H1 (cell line): ENCODE results near the gene INSM1. TPM values are rescaled to one million over a fixed set of nuclear protein-coding genes. Genes with fewer than 3 reads are reported as not detected.

Source experiments
- CTCF ChIA-PET: fragments of 300-600 bp; sonication (Branson Sonifier 250); formaldehyde crosslinking; loops from one replicate; lab custom pipeline; 2021; ENCODE audit not compliant: partially characterized antibody; lab: Charles Lee
- POLR2A ChIA-PET: fragments of 300-600 bp; sonication (Branson Sonifier 250); formaldehyde crosslinking; loops from one replicate; lab custom pipeline; 2021; ENCODE audit warnings: inconsistent platforms; ENCODE audit not compliant: partially characterized antibody; lab: Charles Lee
- DNase-seq, 2 experiments: peaks; one replicate each; pipeline versions ENCODE4 v3.0.0 to v3.0.0-alpha.2; 2010 to 2022; ENCODE audit warnings: low spot score in 2 of 2, low read depth in 1 of 2, mixed read lengths in 1 of 2
- FAIRE-seq: peaks from 2 replicates; lab custom pipeline; 2011; peaks lifted over from hg19 to GRCh38; lab: Jason Lieb, UNC
- H2AFZ ChIP-seq: 2 replicates; pipeline ENCODE4 v1.8.1; 2012; ENCODE audit warnings: low read length, inconsistent platforms
- H2AK5ac ChIP-seq: 2 replicates; pipeline ENCODE4 v1.6.1; 2013; ENCODE audit warnings: low read depth, low read length
- H2BK120ac ChIP-seq: replicated peaks from 2 replicates; pipeline ENCODE3; 2013; ENCODE audit warnings: low read depth, low read length, inconsistent platforms
- H2BK12ac ChIP-seq: 2 replicates; pipeline ENCODE4 v1.6.1; 2013; ENCODE audit warnings: low read depth, low read length
- H2BK15ac ChIP-seq: 2 replicates; pipeline ENCODE4 v1.6.1; 2013; ENCODE audit warnings: low read length
- H2BK20ac ChIP-seq: 2 replicates; pipeline ENCODE4 v1.6.1; 2013; ENCODE audit warnings: low read length
- H2BK5ac ChIP-seq: 2 replicates; pipeline ENCODE4 v1.6.1; 2013; ENCODE audit warnings: low read depth, low read length
- H3K14ac ChIP-seq: 2 replicates; pipeline ENCODE4 v1.6.1; 2013; ENCODE audit warnings: inconsistent platforms; ENCODE audit not compliant: insufficient read length
- H3K18ac ChIP-seq: 2 replicates; pipeline ENCODE4 v1.6.1; 2013; ENCODE audit warnings: low read length; ENCODE audit errors: extremely low read depth
- H3K23ac ChIP-seq: 2 replicates; pipeline ENCODE4 v1.6.1; 2013; ENCODE audit warnings: inconsistent platforms; ENCODE audit not compliant: insufficient read length
- H3K23me2 ChIP-seq: 2 replicates; pipeline ENCODE4 v1.6.1; 2013; ENCODE audit warnings: low read depth, low read length
- H3K27ac ChIP-seq: 2 replicates; pipeline ENCODE4 v1.6.1; 2011; ENCODE audit warnings: low read depth, low read length, inconsistent platforms
- H3K27me3 ChIP-seq, 4 experiments: replicated peaks in 1 of 4; 1 replicate in 1 of 4; 2 replicates in 3 of 4; pipeline versions ENCODE4 v1.6.1 to v1.8.1; 2011 to 2013; ENCODE audit warnings: low read length in 3 of 4, mild to moderate bottlenecking in 3 of 4, inconsistent platforms in 2 of 4, mixed read lengths in 2 of 4, moderate library complexity in 1 of 4; ENCODE audit not compliant: control insufficient read depth in 3 of 4, insufficient read depth in 3 of 4; ENCODE audit errors: extremely low read depth in 1 of 4
- H3K36me3 ChIP-seq, 4 experiments: 2 replicates each; pipeline versions ENCODE4 v1.6.1 to v1.8.1; 2011 to 2013; ENCODE audit warnings: mild to moderate bottlenecking in 4 of 4, low read length in 3 of 4, moderate library complexity in 2 of 4, control low read depth in 1 of 4, inconsistent platforms in 1 of 4; ENCODE audit not compliant: insufficient read depth in 4 of 4, control insufficient read depth in 2 of 4
- H3K4ac ChIP-seq: replicated peaks from 2 replicates; pipeline ENCODE3; 2013; ENCODE audit warnings: low read length, low read depth, mixed read lengths, inconsistent platforms; ENCODE audit not compliant: insufficient read length
- H3K4me1 ChIP-seq, 4 experiments: replicated peaks in 1 of 4; 1 replicate in 1 of 4; 2 replicates in 3 of 4; pipeline versions ENCODE4 v1.6.1 to v1.8.1; 2011 to 2013; ENCODE audit warnings: low read length in 3 of 4, inconsistent platforms in 2 of 4, mixed read lengths in 1 of 4; ENCODE audit not compliant: insufficient read depth in 4 of 4, control insufficient read depth in 3 of 4
- H3K4me2 ChIP-seq, 2 experiments: 2 replicates each; pipeline versions ENCODE4 v1.6.1 to v1.8.1; 2011 to 2013; ENCODE audit warnings: low read depth in 2 of 2, low read length in 2 of 2, control low read depth in 1 of 2, inconsistent platforms in 1 of 2, mild to moderate bottlenecking in 1 of 2; ENCODE audit not compliant: insufficient read depth in 1 of 2
- H3K4me3 ChIP-seq, 4 experiments: fragments of 200-600, 300-600 bp in 1 of 4; sonication (generic), shearing (Covaris generic), sonication (Bioruptor Twin) in 1 of 4; 2 replicates each; pipeline versions ENCODE4 v1.5.1 to v1.8.1; 2011 to 2016; ENCODE audit warnings: low read length in 4 of 4, low read depth in 3 of 4, control low read depth in 2 of 4, inconsistent platforms in 2 of 4, mild to moderate bottlenecking in 2 of 4, mixed read lengths in 1 of 4, moderate library complexity in 1 of 4; ENCODE audit not compliant: insufficient read depth in 2 of 4; ENCODE audit errors: extremely low read depth in 1 of 4
- H3K56ac ChIP-seq: replicated peaks from 2 replicates; pipeline ENCODE3; 2013; ENCODE audit warnings: low read depth, mild to moderate bottlenecking, mixed read lengths, low read length, inconsistent platforms; ENCODE audit not compliant: insufficient read length
- H3K79me1 ChIP-seq: 2 replicates; pipeline ENCODE4 v1.6.1; 2013; ENCODE audit warnings: low read depth, low read length, control low read depth
- H3K79me2 ChIP-seq, 2 experiments: 2 replicates each; pipeline versions ENCODE4 v1.6.1 to v1.8.1; 2012 to 2013; ENCODE audit warnings: low read length in 2 of 2, mild to moderate bottlenecking in 2 of 2, inconsistent platforms in 1 of 2; ENCODE audit not compliant: insufficient read depth in 2 of 2, control insufficient read depth in 1 of 2
- H3K9ac ChIP-seq, 4 experiments: replicated peaks in 1 of 4; 1 replicate in 1 of 4; 2 replicates in 3 of 4; pipeline versions ENCODE4 v1.6.1 to v1.8.1; 2011 to 2013; ENCODE audit warnings: low read depth in 3 of 4, low read length in 3 of 4, control low read depth in 2 of 4, mild to moderate bottlenecking in 2 of 4, moderate library complexity in 2 of 4, inconsistent platforms in 1 of 4; ENCODE audit errors: extremely low read depth in 1 of 4
- H3K9me3 ChIP-seq, 2 experiments: 2 replicates each; pipeline versions ENCODE4 v1.6.1 to v1.8.1; 2012 to 2013; ENCODE audit warnings: mild to moderate bottlenecking in 2 of 2, moderate library complexity in 2 of 2, control low read depth in 1 of 2, inconsistent platforms in 1 of 2, low read depth in 1 of 2, low read length in 1 of 2, mixed read lengths in 1 of 2; ENCODE audit not compliant: insufficient read depth in 2 of 2
- H4K20me1 ChIP-seq, 2 experiments: replicated peaks in 1 of 2; 2 replicates each; pipeline versions ENCODE3 to v1.8.1; 2011 to 2013; ENCODE audit warnings: inconsistent platforms in 2 of 2, low read length in 2 of 2, mild to moderate bottlenecking in 1 of 2; ENCODE audit not compliant: insufficient read depth in 2 of 2, control insufficient read depth in 1 of 2
- H4K5ac ChIP-seq: 2 replicates; pipeline ENCODE4 v1.6.1; 2013; ENCODE audit warnings: low read length, low read depth, mixed read lengths, inconsistent platforms; ENCODE audit not compliant: insufficient read length
- H4K8ac ChIP-seq: 2 replicates; pipeline ENCODE4 v1.8.0; 2013; ENCODE audit warnings: mild to moderate bottlenecking, moderate library complexity, low read length, inconsistent platforms; ENCODE audit not compliant: insufficient read depth; ENCODE audit errors: extremely low read depth
- H4K91ac ChIP-seq: replicated peaks from 2 replicates; pipeline ENCODE3; 2013; ENCODE audit warnings: low read length, mixed read lengths, inconsistent platforms; ENCODE audit not compliant: insufficient read length
- SP1 ChIP-seq: IDR thresholded peaks from 2 replicates; pipeline ENCODE4 v1.6.1; 2011; ENCODE audit warnings: low read depth, low read length
- SUZ12 ChIP-seq: fragments of 200-600 bp; sonication (generic); IDR thresholded peaks from 2 replicates; pipeline ENCODE4 v1.6.1; 2012; ENCODE audit warnings: mild to moderate bottlenecking, inconsistent platforms, low read length, moderate library complexity, mixed read lengths
- TAF1 ChIP-seq: IDR thresholded peaks from 2 replicates; pipeline ENCODE4 v1.6.1; 2011; ENCODE audit warnings: mild to moderate bottlenecking, low read depth, low read length
- WGBS, 2 experiments: shearing (Covaris generic) in 1 of 2; methylation state at CpG; one replicate each; pipeline versions ENCODE4 v1.1.6 to v1.1.7; 2013 to 2015; ENCODE audit warnings: low lambda C conversion rate in 2 of 2, mixed read lengths in 2 of 2, inconsistent platforms in 1 of 2, low coverage in 1 of 2, missing lambda C conversion rate in 1 of 2; ENCODE audit not compliant: insufficient replicate concordance in 2 of 2, insufficient coverage in 1 of 2, insufficient read length in 1 of 2; ENCODE audit errors: extremely low coverage in 1 of 2, missing lambda C conversion rate in 1 of 2; 5-methylcytosine and 5-hydroxymethylcytosine counted together
- polyA plus RNA-seq, 7 experiments: library from polyadenylated mRNA; depleted of rRNA in 3 of 7; stranded (reverse) in 5 of 7; unstranded in 2 of 7; fragments of >200 nt in 5 of 7; fragments of 200-250 nt in 2 of 7; gene quantifications; 1 replicate in 5 of 7; 2 replicates in 1 of 7; 4 replicates in 1 of 7; pipeline versions ENCODE4 v1.2.1 to v1.2.3, GENCODE V29; 2011 to 2013; ENCODE audit warnings: missing spikeins in 2 of 7, mixed read lengths in 2 of 7
- total RNA-seq: library from RNA; stranded (reverse); fragmentation: NEBNext Ultra II Directional; extraction: Animal tissue kit (Norgen Biotek cat#: 25700); gene quantifications from 2 replicates; pipeline ENCODE4 v1.2.1, GENCODE V29; 2021

INSM1 gene
- total and polyA plus RNA-seq, 2 of the 8 experiments (the other 6 are each of a cell fraction or from before 2014, with no cell fraction given): 0.86 to 2.5 TPM

DNA sequence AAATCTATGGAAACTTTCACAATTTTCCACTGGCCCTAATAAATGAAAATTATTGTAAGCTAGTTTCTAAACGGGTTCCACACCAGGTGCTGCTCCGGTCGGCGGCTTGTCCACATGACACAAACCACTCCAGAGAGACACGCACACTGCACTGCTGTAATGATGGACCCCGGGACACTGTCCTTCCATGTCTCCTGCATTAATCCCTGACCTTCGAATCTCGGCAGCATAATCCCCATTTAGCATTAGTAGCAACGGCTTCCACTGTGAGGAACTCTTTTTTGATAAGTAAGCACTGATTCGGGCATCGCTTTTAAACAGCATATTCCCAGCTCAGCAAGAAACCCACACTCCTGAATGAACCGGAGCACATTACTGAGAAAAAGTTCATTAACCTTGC is 43.5 kb downstream of the INSM1 start:
- H3K27ac ChIP-seq: no peak overlapping the region
- H3K14ac ChIP-seq: no peak overlapping the region
- no peak overlapping the region for H3K18ac ChIP-seq
- H3K23me2 ChIP-seq: no peaks in the 10 kb centered on the region
- DNase-seq: no peak
- H4K8ac ChIP-seq: no peak overlapping the region
- no peak overlapping the region for H2BK120ac ChIP-seq
- no peak overlapping the region; the same call in 1 of the 2 replicates for H2AK5ac ChIP-seq
- no peak overlapping the region for H2BK15ac ChIP-seq
- no peak overlapping the region for H4K5ac ChIP-seq
- peaks cover 0 to 18% (median 11%) of the 10 kb centered on the region in 4 experiments; a peak in 5 of 7 replicates for H3K4me1 ChIP-seq
- no peaks in the 10 kb centered on the region for H3K36me3 ChIP-seq
- no peak for FAIRE-seq
- no peak for TF ChIP-seq SP1
- TF ChIP-seq SUZ12: no peak
- TF ChIP-seq TAF1: no peak
- ChIA-PET CTCF (interaction anchor here (0.7 to 2.3 kb wide), 7 partner anchors 10 to 614 kb away, joined by 3 to 11 read pairs (median 3); no protein-coding TSS in a partner anchor), POLR2A (interaction anchor here (1.3 to 2.0 kb wide), 2 partner anchors 8 to 16 kb away, joined by 3 to 5 read pairs; no protein-coding TSS in a partner anchor)
- H2BK5ac ChIP-seq: no peak overlapping the region
- H3K79me1 ChIP-seq: no peaks in the 10 kb centered on the region
- no peak overlapping the region for H3K4me2 ChIP-seq
- no peak overlapping the region for H3K4ac ChIP-seq
- no peaks in the 10 kb centered on the region for H3K9me3 ChIP-seq
- H3K4me3 ChIP-seq: no peak overlapping the region
- H2AFZ ChIP-seq: no peak overlapping the region
- no peak overlapping the region for H3K56ac ChIP-seq
- no peak overlapping the region for H2BK20ac ChIP-seq
- no peaks in the 10 kb centered on the region for H4K20me1 ChIP-seq
- 82% methylated on average over 12 of the region's 12 CpGs; no CpG with 5 or more reads in 1 of the 2 experiments for WGBS, 2 experiments
- peak overlapping the region; percentile 56 for H2BK12ac ChIP-seq
- H3K23ac ChIP-seq: no peak overlapping the region
- no peaks in the 10 kb centered on the region for H3K27me3 ChIP-seq
- H3K9ac ChIP-seq: no peak overlapping the region
- no peaks in the 10 kb centered on the region for H3K79me2 ChIP-seq
- H4K91ac ChIP-seq: no peak overlapping the region
